CD4-positive, alpha-beta T cell treated with Interleukin-2 at 100 ng/mL for 4 hours (primary cell): ENCODE measurements around the gene STK11.
"Not testable (repeated sequence)": the region's sequence is repeated elsewhere in the genome, so short reads cannot be mapped to it uniquely, and the experiment has no call there.

Source experiments
- DNase-seq: peaks from one replicate; pipeline ENCODE4 v3.0.0-alpha.2; 2020; ENCODE audit warnings: low spot score

Gene STK11

GRCh38 chr19:1169411-1169791 lies 36.2 kb upstream of the STK11 start:
- DNase-seq = no peak

GRCh38 chr19:1169921-1170885 lies 35.4 kb upstream of the STK11 start:
- no peak for DNase-seq

- DNase-seq = no peak
These were observed 34.4 kb upstream of the STK11 start for GRCh38 chr19:1170938-1171754.

- no peak for DNase-seq
These were observed 33.7 kb upstream of the STK11 start for GRCh38 chr19:1171755-1172352.

GRCh38 chr19:1172353-1173158 lies 33.0 kb upstream of the STK11 start:
- DNase-seq = no peak

- peak; percentile 12 for DNase-seq
These were observed 32.3 kb upstream of the STK11 start for GRCh38 chr19:1173159-1173844.

GRCh38 chr19:1173845-1174809 lies 31.5 kb upstream of the STK11 start, which contains the start of gene SBNO2:
Gene SBNO2 (minus strand): TSS chr19:1174268. CDS start chr19:1154276, 19,992 bp downstream.
- peak; percentile 90 for DNase-seq

GRCh38 chr19:1177322-1178114 lies 28.1 kb upstream of the STK11 start:
- DNase-seq = no peak

GRCh38 chr19:1181606-1182005 lies 24.0 kb upstream of the STK11 start:
- DNase-seq = no peak

- DNase-seq = no peak
These were observed 23.5 kb upstream of the STK11 start for GRCh38 chr19:1182068-1182467.

GRCh38 chr19:1182727-1183126 lies 22.9 kb upstream of the STK11 start:
- no peak for DNase-seq

- no peak for DNase-seq
These were observed 21.9 kb upstream of the STK11 start for GRCh38 chr19:1183543-1184172.

GRCh38 chr19:1189419-1189818 lies 16.2 kb upstream of the STK11 start:
- DNase-seq = peak; percentile 71

- DNase-seq = no peak
These were observed 6.0 kb upstream of the STK11 start for GRCh38 chr19:1199531-1199930.

- not testable (repeated sequence) for DNase-seq
These were observed 5.0 kb upstream of the STK11 start for GRCh38 chr19:1200614-1201013.

- DNase-seq = no peak
These were observed 729 bp downstream of the STK11 start for GRCh38 chr19:1206150-1206863.

GRCh38 chr19:1206864-1207450 lies 1.4 kb downstream of the STK11 start:
- peak; percentile 26 for DNase-seq
